ENCODE measurements around the gene PTGIS.

GRCh38 chr20:49560186-49560585 lies 7.8 kb downstream of the PTGIS start:
- TF ChIP-seq CTCF (IDR thresholded peaks at IDR 0.05) (no peak), POLR2A (IDR thresholded peaks at IDR 0.05) (no peak)

Data from esophagus squamous epithelium (tissue), 4 donors.